ENCODE data around the gene KLK2. TPM values are rescaled to one million over a fixed set of nuclear protein-coding genes. Genes with fewer than 3 reads are reported as not detected.

Gene KLK2
- polyA plus RNA-seq, 3 donors = not detected

GRCh38 chr19:50875795-50876422 lies 2.7 kb downstream of the KLK2 start:
- Histone ChIP-seq H3K4me2 (replicated peaks; ENCODE audit: extremely low read depth, low read length, poor library complexity, severe bottlenecking) (no peak overlapping the region), H3K9ac (ENCODE audit: insufficient read depth, low read length, poor library complexity, severe bottlenecking) (no peak overlapping the region)
- H3K27me3 Mint-ChIP-seq (ENCODE audit: low read depth in 3 of 3) = peaks cover 7 to 13% (median 11%) of the 10 kb centered on the region in 3 donors

GRCh38 chr19:50876456-50876855 lies 3.2 kb downstream of the KLK2 start:
- intact Hi-C loops (cut with micrococcal nuclease) = no loop called here
- no peaks in the 10 kb centered on the region for H3K9me3 ChIP-seq (replicated peaks in 1 of 2; ENCODE audit: control insufficient read depth in 1 of 2, insufficient read depth in 1 of 2, low read length in 2 of 2)
- H3K27me3 ChIP-seq (ENCODE audit: control insufficient read depth in 2 of 2, insufficient read depth in 2 of 2, low read length in 2 of 2) = no peaks in the 10 kb centered on the region
- Mint-ChIP-seq H3K36me3 (no peaks in the 10 kb centered on the region), H3K9me3 (peaks cover 0 to 1% (median 0%) of the 10 kb centered on the region in 7 donors), H3K4me1 (no peaks in the 10 kb centered on the region), H3K4me3 (no peak overlapping the region), H3K27ac (no peak overlapping the region), H3K27me3 (ENCODE audit: low read depth in 3 of 3) (peaks cover 4 to 14% (median 9%) of the 10 kb centered on the region in 3 donors)
- no peak overlapping the region for H3K9ac ChIP-seq (ENCODE audit: insufficient read depth, low read length, poor library complexity, severe bottlenecking)
- TF ChIP-seq CTCF (IDR thresholded peaks at IDR 0.05) = no peak
- no peaks in the 10 kb centered on the region for H4K20me1 ChIP-seq (ENCODE audit: insufficient read depth, low read length)
- no peaks in the 10 kb centered on the region for H3K79me2 ChIP-seq (ENCODE audit: insufficient read depth, low read length)
- no peak overlapping the region for H3K27ac ChIP-seq (ENCODE audit: low read depth in 1 of 2, low read length in 2 of 2)
- no peaks in the 10 kb centered on the region for H3K4me1 ChIP-seq (ENCODE audit: control insufficient read depth in 1 of 2, insufficient read depth in 2 of 2, low read length in 2 of 2)
- H3K4me2 ChIP-seq (replicated peaks; ENCODE audit: extremely low read depth, low read length, poor library complexity, severe bottlenecking) = no peak overlapping the region
- 83% methylated on average over 7 of the region's 7 CpGs for whole genome bisulfite sequencing (ENCODE audit: insufficient coverage)
- no peaks in the 10 kb centered on the region for H3K36me3 ChIP-seq (replicated peaks in 1 of 2; ENCODE audit: control insufficient read depth in 1 of 2, insufficient read depth in 2 of 2, low read length in 2 of 2)
- H2AFZ ChIP-seq (ENCODE audit: insufficient read depth, low read depth, low read length, poor library complexity, severe bottlenecking) = no peak overlapping the region
- H3K4me3 ChIP-seq (replicated peaks in 1 of 3; ENCODE audit: low read depth in 2 of 3, low read length in 3 of 3) = no peak overlapping the region
- DNase-seq = no peak

More at GRCh38 chr19:50875795-50876422, 2.7 kb downstream of the KLK2 start:
- Histone ChIP-seq H3K79me2 (ENCODE audit: insufficient read depth, low read length) (no peaks in the 10 kb centered on the region), H3K27ac (ENCODE audit: low read depth in 1 of 2, low read length in 2 of 2) (no peak overlapping the region), H2AFZ (ENCODE audit: insufficient read depth, low read depth, low read length, poor library complexity, severe bottlenecking) (no peak overlapping the region), H3K4me1 (ENCODE audit: control insufficient read depth in 1 of 2, insufficient read depth in 2 of 2, low read length in 2 of 2) (no peaks in the 10 kb centered on the region), H3K9me3 (replicated peaks in 1 of 2; ENCODE audit: control insufficient read depth in 1 of 2, insufficient read depth in 1 of 2, low read length in 2 of 2) (no peaks in the 10 kb centered on the region), H3K36me3 (replicated peaks in 1 of 2; ENCODE audit: control insufficient read depth in 1 of 2, insufficient read depth in 2 of 2, low read length in 2 of 2) (no peaks in the 10 kb centered on the region), H4K20me1 (ENCODE audit: insufficient read depth, low read length) (no peaks in the 10 kb centered on the region), H3K27me3 (ENCODE audit: control insufficient read depth in 2 of 2, insufficient read depth in 2 of 2, low read length in 2 of 2) (no peaks in the 10 kb centered on the region), H3K4me3 (replicated peaks in 1 of 3; ENCODE audit: low read depth in 2 of 3, low read length in 3 of 3) (no peak overlapping the region)
- H3K9me3 Mint-ChIP-seq = peaks cover 0 to 1% (median 0%) of the 10 kb centered on the region in 7 donors
- WGBS (ENCODE audit: insufficient coverage) = 41% methylated on average over 7 of the region's 9 CpGs
- no peak overlapping the region for H3K4me3 Mint-ChIP-seq
- intact Hi-C loops (cut with micrococcal nuclease) = no loop called here
- H3K4me1 Mint-ChIP-seq = no peaks in the 10 kb centered on the region
- no peaks in the 10 kb centered on the region for H3K36me3 Mint-ChIP-seq
- H3K27ac Mint-ChIP-seq = no peak overlapping the region
- no peak for DNase-seq
- TF ChIP-seq CTCF (IDR thresholded peaks at IDR 0.05) = no peak

Data from CD14-positive monocyte (primary cell).